GM12878 (cell line): Measurements from ENCODE around the gene SNRPB2. TPM values are rescaled to one million over a fixed set of nuclear protein-coding genes. Genes with fewer than 3 reads are reported as not detected.

Experiments
- ATAC-seq: fragments of 200-7000 bp; cut with Tn5 transposase; 3 replicates; pipeline ENCODE4 v1.9.1; 2020; ENCODE audit warnings: mild to moderate bottlenecking, moderate library complexity
- BruUV-seq: library from RNA; stranded (reverse); fragments of 400-500 nt; replicated peaks from 2 replicates; lab custom pipeline; 2021; lab: Mats Ljungman, UMichigan
- CTCF ChIA-PET: fragments of 300-600 bp; sonication (Branson Sonifier 250); formaldehyde crosslinking; extraction: SDS; loops from one replicate; lab custom pipeline; 2021; ENCODE audit warnings: inconsistent platforms; lab: Yijun Ruan, JAX
- POLR2A ChIA-PET: fragments of 350-600 bp; formaldehyde crosslinking; extraction: SDS; loops from one replicate; lab custom pipeline; 2021; ENCODE audit warnings: inconsistent platforms; lab: Charles Lee
- RAD21 ChIA-PET: fragments of 300-600 bp; sonication (Branson Sonifier 250); formaldehyde crosslinking; loops from one replicate; lab custom pipeline; 2023; ENCODE audit warnings: antibody characterized with exemption; ENCODE audit not compliant: unreplicated experiment; lab: Charles Lee
- SMC1A ChIA-PET: fragments of 300-600 bp; sonication (Branson Sonifier 250); formaldehyde crosslinking; loops from one replicate; lab custom pipeline; 2023; ENCODE audit not compliant: unreplicated experiment, uncharacterized antibody; lab: Charles Lee
- DNase-seq: peaks from one replicate; pipeline ENCODE4 v3.0.0-alpha.2; 2011; ENCODE audit warnings: low read depth, low spot score
- FAIRE-seq: peaks from 3 replicates; lab custom pipeline; 2011; peaks lifted over from hg19 to GRCh38; lab: Jason Lieb, UNC
- H2AFZ ChIP-seq: 2 replicates; pipeline ENCODE4 v1.6.0; 2011; ENCODE audit warnings: low read depth, low read length, control low read depth; ENCODE audit not compliant: control insufficient read depth
- H3K27ac ChIP-seq: 2 replicates; pipeline ENCODE4 v1.5.1; 2011; ENCODE audit warnings: control low read depth; ENCODE audit not compliant: control insufficient read depth, insufficient read depth
- H3K27me3 ChIP-seq, 2 experiments: replicated peaks in 1 of 2; 2 replicates each; pipeline versions ENCODE4 v1.6.0 to v1.6.1; 2011; ENCODE audit warnings: low read length in 1 of 2; ENCODE audit not compliant: control insufficient read depth in 2 of 2, insufficient read depth in 2 of 2
- H3K36me3 ChIP-seq, 2 experiments: 2 replicates each; pipeline ENCODE4 v1.5.1; 2011; ENCODE audit warnings: low read length in 1 of 2; ENCODE audit not compliant: control insufficient read depth in 2 of 2, insufficient read depth in 2 of 2
- H3K4me1 ChIP-seq: 2 replicates; pipeline ENCODE4 v1.6.1; 2011; ENCODE audit warnings: mild to moderate bottlenecking, low read length, moderate library complexity, mixed read lengths; ENCODE audit not compliant: control insufficient read depth, insufficient read depth
- H3K4me2 ChIP-seq: 2 replicates; pipeline ENCODE4 v1.6.0; 2011; ENCODE audit warnings: control low read depth; ENCODE audit not compliant: control insufficient read depth, insufficient read depth
- H3K4me3 ChIP-seq: fragments of 200-600 bp; sonication (generic); 2 replicates; pipeline ENCODE4 v1.5.1; 2016
- H3K79me2 ChIP-seq: 2 replicates; pipeline ENCODE4 v1.6.0; 2011; ENCODE audit warnings: low read length; ENCODE audit not compliant: control insufficient read depth, insufficient read depth
- H3K9ac ChIP-seq: 2 replicates; pipeline ENCODE4 v1.8.0; 2011; ENCODE audit warnings: low read length, control low read depth, mixed read lengths; ENCODE audit not compliant: control insufficient read depth, insufficient read depth
- H3K9me3 ChIP-seq: replicated peaks from 3 replicates; pipeline ENCODE4 v1.5.1; 2011; ENCODE audit warnings: mild to moderate bottlenecking, low read length; ENCODE audit not compliant: control insufficient read depth, insufficient read depth
- H4K20me1 ChIP-seq: 2 replicates; pipeline ENCODE4 v1.6.0; 2011; ENCODE audit not compliant: control insufficient read depth, insufficient read depth
- ASH2L ChIP-seq: fragments of 300-600, 200-600 bp; sonication (generic); IDR thresholded peaks from 2 replicates; pipeline ENCODE4 v1.6.1; 2017; ENCODE audit warnings: low read depth, mild to moderate bottlenecking, borderline replicate concordance
- BHLHE40 ChIP-seq, 2 experiments: fragments of 450-650 bp in 1 of 2; IDR thresholded peaks; 2 replicates each; pipeline ENCODE4 v1.6.1; 2011 to 2017; ENCODE audit warnings: low read depth in 2 of 2, borderline replicate concordance in 1 of 2, improper control_type of control experiment in 1 of 2, low read length in 1 of 2, mild to moderate bottlenecking in 1 of 2
- CBX5 ChIP-seq: sonication (generic); IDR thresholded peaks from 2 replicates; pipeline ENCODE4 v1.6.1; 2016; ENCODE audit warnings: low read depth, moderate library complexity, mild to moderate bottlenecking, inconsistent platforms
- FOXM1 ChIP-seq: IDR thresholded peaks from 2 replicates; pipeline ENCODE4 v1.6.1; 2012; ENCODE audit warnings: low read depth, mild to moderate bottlenecking, inconsistent platforms, low read length, moderate library complexity
- HDGF ChIP-seq: fragments of 450-650 bp; IDR thresholded peaks from 2 replicates; pipeline ENCODE4 v1.6.1; 2016; ENCODE audit warnings: antibody characterized with exemption
- IRF4 ChIP-seq: IDR thresholded peaks from 2 replicates; pipeline ENCODE4 v1.6.1; 2011; ENCODE audit warnings: low read depth, low read length
- POLR2A ChIP-seq: IDR thresholded peaks from 2 replicates; pipeline ENCODE4 v1.6.1; 2011; ENCODE audit warnings: low read depth, mild to moderate bottlenecking, low read length
- RAD51 ChIP-seq: fragments of 450-650 bp; IDR thresholded peaks from 2 replicates; pipeline ENCODE4 v1.6.1; 2016; ENCODE audit warnings: moderate library complexity, mild to moderate bottlenecking, inconsistent platforms
- RB1 ChIP-seq: fragments of 450-650 bp; formaldehyde crosslinking; IDR thresholded peaks from 2 replicates; pipeline ENCODE4 v1.6.1; 2017; ENCODE audit warnings: mild to moderate bottlenecking, borderline replicate concordance
- RELA ChIP-seq: fragments of 450-650 bp; IDR thresholded peaks from 2 replicates; pipeline ENCODE4 v1.8.0; 2014; ENCODE audit warnings: borderline replicate concordance; ENCODE audit not compliant: partially characterized antibody
- SP1 ChIP-seq: IDR thresholded peaks from one replicate; pipeline ENCODE4 v1.6.1; 2011; ENCODE audit warnings: low read depth, low read length
- SREBF2 ChIP-seq: IDR thresholded peaks from 2 replicates; pipeline ENCODE4 v1.6.1; 2012; ENCODE audit warnings: mild to moderate bottlenecking, low read length
- TAF1 ChIP-seq: IDR thresholded peaks from 2 replicates; pipeline ENCODE4 v1.6.1; 2011; ENCODE audit warnings: mild to moderate bottlenecking, low read depth, low read length, borderline replicate concordance
- WGBS: methylation state at CpG from one replicate; pipeline ENCODE4 v1.1.6; 2016; ENCODE audit warnings: low lambda C conversion rate; ENCODE audit not compliant: insufficient replicate concordance, insufficient coverage; ENCODE audit errors: missing lambda C conversion rate; 5-methylcytosine and 5-hydroxymethylcytosine counted together
- in situ Hi-C: fragments of 300-500 bp; cut with MboI; formaldehyde crosslinking; loops from 9 replicates; pipeline ENCODE4 v1.14.3; 2018; ENCODE audit warnings: mixed read lengths
- intact Hi-C: fragments of 100-400 bp; cut with micrococcal nuclease; formaldehyde crosslinking; loops from one replicate; pipeline ENCODE4 v1.14.2; 2022; ENCODE audit not compliant: unreplicated experiment
- polyA plus RNA-seq, 11 experiments: library from polyadenylated mRNA; depleted of rRNA in 4 of 11; unstranded in 6 of 11; stranded (reverse) in 5 of 11; fragments of >200 nt; fragmentation: Nextera tagmentation in 4 of 11; fragmentation: Illumina TruSeq in 1 of 11; extraction: Ambion mirVana in 4 of 11; extraction: Trizol in 1 of 11; gene quantifications; 1 replicate in 1 of 11; 2 replicates in 10 of 11; pipeline versions ENCODE4 v1.2.1 to v1.2.3, GENCODE V29; 2011 to 2016; ENCODE audit warnings: inconsistent platforms in 2 of 11, missing spikeins in 2 of 11, low read depth in 1 of 11
- total RNA-seq, 4 experiments: library from RNA; depleted of rRNA in 3 of 4; stranded (reverse); fragments of >200 nt in 3 of 4; fragmentation: Illumina TruSeq in 1 of 4; extraction: Trizol in 1 of 4; gene quantifications; 2 replicates each; pipeline versions ENCODE4 v1.2.1 to v1.2.3, GENCODE V29; 2013 to 2021
- TF ChIP-seq, protein P1 (sequence below): fragments of 450-650 bp; IDR thresholded peaks from 2 replicates; pipeline ENCODE4 v1.6.1; 2017; ENCODE audit warnings: low read depth, mild to moderate bottlenecking, moderate library complexity
- TF ChIP-seq, protein P2 (sequence below): IDR thresholded peaks from 2 replicates; pipeline ENCODE4 v1.6.1; 2012; ENCODE audit warnings: mild to moderate bottlenecking, low read depth, low read length
- TF ChIP-seq, protein P3 (sequence below): IDR thresholded peaks from 2 replicates; pipeline ENCODE4 v1.6.1; 2012; ENCODE audit warnings: low read depth, low read length, improper control_type of control experiment
- TF ChIP-seq, protein P4 (sequence below): fragments of 450-650 bp; IDR thresholded peaks from 2 replicates; pipeline ENCODE4 v1.6.1; 2016; ENCODE audit warnings: mild to moderate bottlenecking

Gene SNRPB2
- total and polyA plus RNA-seq, 10 of the 15 experiments (the other 5 are each of a cell fraction or from before 2014, with no cell fraction given), result 63.5 to 245 (median 136) TPM

DNA sequence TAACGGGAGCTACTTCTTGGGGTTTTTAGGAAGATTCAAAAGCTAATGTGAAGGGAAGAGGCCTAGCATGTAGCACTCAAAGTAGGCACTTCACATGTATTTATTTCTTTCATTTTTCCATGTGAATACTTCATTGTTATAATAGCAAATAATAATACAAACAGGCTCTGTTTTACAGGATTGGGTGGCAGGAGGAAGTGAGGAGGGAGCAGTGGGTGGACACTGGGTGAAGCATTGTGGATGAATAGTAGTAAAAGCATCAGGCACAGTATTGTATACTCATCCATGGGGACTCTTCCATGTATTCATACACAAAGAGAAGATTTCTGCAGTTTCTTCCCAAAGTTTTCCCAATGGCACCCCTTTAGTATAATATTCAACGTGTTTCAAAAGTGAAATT is 38.4 kb upstream of the SNRPB2 start:
- intact Hi-C loops, result no loop called here
- Histone ChIP-seq H3K36me3 (no peaks in the 10 kb centered on the region), H3K27ac (no peak overlapping the region), H3K27me3 (no peaks in the 10 kb centered on the region), H3K9me3 (no peaks in the 10 kb centered on the region), H2AFZ (no peak overlapping the region), H3K9ac (no peak overlapping the region), H3K4me3 (no peak overlapping the region), H4K20me1 (no peaks in the 10 kb centered on the region), H3K4me1 (no peaks in the 10 kb centered on the region), H3K4me2 (no peak overlapping the region), H3K79me2 (no peaks in the 10 kb centered on the region)
- ChIA-PET SMC1A (no interaction called here), POLR2A (no interaction called here), CTCF (no interaction called here), RAD21 (no interaction called here)
- no TSS peak for BruUV-seq
- DNase-seq (no peak), FAIRE-seq (no peak), ATAC-seq (no peak)
- TF ChIP-seq BHLHE40 (IDR thresholded peaks at IDR 0.05; ENCODE audit: borderline replicate concordance in 1 of 2, low read depth in 2 of 2, low read length in 1 of 2) (no peak), IRF4 (no peak), RAD51 (no peak), RELA (no peak), FOXM1 (no peak), POLR2A (no peak), ASH2L (no peak), RB1 (no peak), CBX5 (no peak), SREBF2 (no peak), SP1 (no peak), HDGF (no peak), TAF1 (no peak)
- TF ChIP-seq, protein P1, sequence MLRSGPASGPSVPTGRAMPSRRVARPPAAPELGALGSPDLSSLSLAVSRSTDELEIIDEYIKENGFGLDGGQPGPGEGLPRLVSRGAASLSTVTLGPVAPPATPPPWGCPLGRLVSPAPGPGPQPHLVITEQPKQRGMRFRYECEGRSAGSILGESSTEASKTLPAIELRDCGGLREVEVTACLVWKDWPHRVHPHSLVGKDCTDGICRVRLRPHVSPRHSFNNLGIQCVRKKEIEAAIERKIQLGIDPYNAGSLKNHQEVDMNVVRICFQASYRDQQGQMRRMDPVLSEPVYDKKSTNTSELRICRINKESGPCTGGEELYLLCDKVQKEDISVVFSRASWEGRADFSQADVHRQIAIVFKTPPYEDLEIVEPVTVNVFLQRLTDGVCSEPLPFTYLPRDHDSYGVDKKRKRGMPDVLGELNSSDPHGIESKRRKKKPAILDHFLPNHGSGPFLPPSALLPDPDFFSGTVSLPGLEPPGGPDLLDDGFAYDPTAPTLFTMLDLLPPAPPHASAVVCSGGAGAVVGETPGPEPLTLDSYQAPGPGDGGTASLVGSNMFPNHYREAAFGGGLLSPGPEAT, result no peak
- TF ChIP-seq, protein P2, sequence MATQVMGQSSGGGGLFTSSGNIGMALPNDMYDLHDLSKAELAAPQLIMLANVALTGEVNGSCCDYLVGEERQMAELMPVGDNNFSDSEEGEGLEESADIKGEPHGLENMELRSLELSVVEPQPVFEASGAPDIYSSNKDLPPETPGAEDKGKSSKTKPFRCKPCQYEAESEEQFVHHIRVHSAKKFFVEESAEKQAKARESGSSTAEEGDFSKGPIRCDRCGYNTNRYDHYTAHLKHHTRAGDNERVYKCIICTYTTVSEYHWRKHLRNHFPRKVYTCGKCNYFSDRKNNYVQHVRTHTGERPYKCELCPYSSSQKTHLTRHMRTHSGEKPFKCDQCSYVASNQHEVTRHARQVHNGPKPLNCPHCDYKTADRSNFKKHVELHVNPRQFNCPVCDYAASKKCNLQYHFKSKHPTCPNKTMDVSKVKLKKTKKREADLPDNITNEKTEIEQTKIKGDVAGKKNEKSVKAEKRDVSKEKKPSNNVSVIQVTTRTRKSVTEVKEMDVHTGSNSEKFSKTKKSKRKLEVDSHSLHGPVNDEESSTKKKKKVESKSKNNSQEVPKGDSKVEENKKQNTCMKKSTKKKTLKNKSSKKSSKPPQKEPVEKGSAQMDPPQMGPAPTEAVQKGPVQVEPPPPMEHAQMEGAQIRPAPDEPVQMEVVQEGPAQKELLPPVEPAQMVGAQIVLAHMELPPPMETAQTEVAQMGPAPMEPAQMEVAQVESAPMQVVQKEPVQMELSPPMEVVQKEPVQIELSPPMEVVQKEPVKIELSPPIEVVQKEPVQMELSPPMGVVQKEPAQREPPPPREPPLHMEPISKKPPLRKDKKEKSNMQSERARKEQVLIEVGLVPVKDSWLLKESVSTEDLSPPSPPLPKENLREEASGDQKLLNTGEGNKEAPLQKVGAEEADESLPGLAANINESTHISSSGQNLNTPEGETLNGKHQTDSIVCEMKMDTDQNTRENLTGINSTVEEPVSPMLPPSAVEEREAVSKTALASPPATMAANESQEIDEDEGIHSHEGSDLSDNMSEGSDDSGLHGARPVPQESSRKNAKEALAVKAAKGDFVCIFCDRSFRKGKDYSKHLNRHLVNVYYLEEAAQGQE, result no peak
- TF ChIP-seq, protein P3, sequence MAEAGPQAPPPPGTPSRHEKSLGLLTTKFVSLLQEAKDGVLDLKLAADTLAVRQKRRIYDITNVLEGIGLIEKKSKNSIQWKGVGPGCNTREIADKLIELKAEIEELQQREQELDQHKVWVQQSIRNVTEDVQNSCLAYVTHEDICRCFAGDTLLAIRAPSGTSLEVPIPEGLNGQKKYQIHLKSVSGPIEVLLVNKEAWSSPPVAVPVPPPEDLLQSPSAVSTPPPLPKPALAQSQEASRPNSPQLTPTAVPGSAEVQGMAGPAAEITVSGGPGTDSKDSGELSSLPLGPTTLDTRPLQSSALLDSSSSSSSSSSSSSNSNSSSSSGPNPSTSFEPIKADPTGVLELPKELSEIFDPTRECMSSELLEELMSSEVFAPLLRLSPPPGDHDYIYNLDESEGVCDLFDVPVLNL, result no peak
- TF ChIP-seq, protein P4, sequence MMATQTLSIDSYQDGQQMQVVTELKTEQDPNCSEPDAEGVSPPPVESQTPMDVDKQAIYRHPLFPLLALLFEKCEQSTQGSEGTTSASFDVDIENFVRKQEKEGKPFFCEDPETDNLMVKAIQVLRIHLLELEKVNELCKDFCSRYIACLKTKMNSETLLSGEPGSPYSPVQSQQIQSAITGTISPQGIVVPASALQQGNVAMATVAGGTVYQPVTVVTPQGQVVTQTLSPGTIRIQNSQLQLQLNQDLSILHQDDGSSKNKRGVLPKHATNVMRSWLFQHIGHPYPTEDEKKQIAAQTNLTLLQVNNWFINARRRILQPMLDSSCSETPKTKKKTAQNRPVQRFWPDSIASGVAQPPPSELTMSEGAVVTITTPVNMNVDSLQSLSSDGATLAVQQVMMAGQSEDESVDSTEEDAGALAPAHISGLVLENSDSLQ, result no peak
- in situ Hi-C loops, result no loop called here
- WGBS, result 0% methylated on average over 2 of the region's 2 CpGs
